CD4-positive, alpha-beta T cell (primary cell): ENCODE measurements around the gene TMEM244. TPM values are rescaled to one million over a fixed set of nuclear protein-coding genes. Genes with fewer than 3 reads are reported as not detected.

Experiments
- ATAC-seq: fragments of 200-7000 bp; cut with Tn5 transposase; one replicate; pipeline ENCODE4 v1.10.0; 2022; ENCODE audit warnings: mild to moderate bottlenecking; ENCODE audit not compliant: poor library complexity
- CTCF ChIA-PET: fragments of 350-600 bp; sonication (Branson Sonifier 250); formaldehyde crosslinking; loops from one replicate; lab custom pipeline; 2021; ENCODE audit warnings: antibody characterized with exemption, inconsistent platforms; lab: Charles Lee
- POLR2A ChIA-PET: fragments of 350-600 bp; sonication (Branson Sonifier 250); formaldehyde crosslinking; loops from one replicate; lab custom pipeline; 2021; ENCODE audit warnings: antibody characterized with exemption, inconsistent platforms; lab: Charles Lee
- DNase-seq, 14 experiments: peaks; one replicate each; pipeline ENCODE4 v3.0.0-alpha.2; 2013 to 2020; ENCODE audit warnings: mixed read lengths in 2 of 14
- H3K27ac ChIP-seq, 2 donors: one replicate each; pipeline versions ENCODE4 v1.5.1 to v1.7.0; 2013; ENCODE audit warnings: low read length in 2 of 2, low read depth in 1 of 2, mild to moderate bottlenecking in 1 of 2
- H3K27me3 ChIP-seq, 2 experiments: 1 replicate in 1 of 2; 2 replicates in 1 of 2; pipeline versions ENCODE4 v1.6.1 to v1.7.0; 2013; ENCODE audit warnings: low read length in 2 of 2, control low read depth in 1 of 2, mild to moderate bottlenecking in 1 of 2, moderate library complexity in 1 of 2; ENCODE audit not compliant: insufficient read depth in 2 of 2, control insufficient read depth in 1 of 2
- H3K36me3 ChIP-seq: one replicate; pipeline ENCODE4 v1.6.1; 2013; ENCODE audit warnings: low read length, control low read depth; ENCODE audit not compliant: insufficient read depth
- H3K4me1 ChIP-seq: one replicate; pipeline ENCODE4 v1.6.1; 2013; ENCODE audit warnings: low read length, control low read depth; ENCODE audit not compliant: insufficient read depth
- H3K4me3 ChIP-seq: one replicate; pipeline ENCODE4 v1.5.1; 2013; ENCODE audit warnings: mild to moderate bottlenecking, low read length, moderate library complexity
- H3K9me3 ChIP-seq, 2 experiments: 1 replicate in 1 of 2; 2 replicates in 1 of 2; pipeline versions ENCODE4 v1.6.1 to v1.7.0; 2013; ENCODE audit warnings: low read length in 2 of 2, mild to moderate bottlenecking in 2 of 2, control low read depth in 1 of 2, moderate library complexity in 1 of 2; ENCODE audit not compliant: control insufficient read depth in 1 of 2, insufficient read depth in 1 of 2
- H3K27ac Mint-ChIP-seq: one replicate; pipeline ENCODE4 v1.8.0; 2020; ENCODE audit warnings: mixed read lengths
- H3K27me3 Mint-ChIP-seq: one replicate; pipeline ENCODE4 v1.8.0; 2021; ENCODE audit warnings: mixed read lengths
- H3K36me3 Mint-ChIP-seq: one replicate; pipeline ENCODE4 v1.8.0; 2021; ENCODE audit warnings: low read depth, mixed read lengths
- H3K4me1 Mint-ChIP-seq: one replicate; pipeline ENCODE4 v1.8.0; 2021; ENCODE audit warnings: low read depth, mixed read lengths
- H3K4me3 Mint-ChIP-seq: one replicate; pipeline ENCODE4 v1.8.0; 2020; ENCODE audit warnings: mild to moderate bottlenecking, mixed read lengths
- H3K9me3 Mint-ChIP-seq: one replicate; pipeline ENCODE4 v1.8.0; 2020; ENCODE audit warnings: mixed read lengths
- intact Hi-C, 2 experiments: fragments of 100-400 bp; cut with DNase I in 1 of 2; cut with micrococcal nuclease in 1 of 2; formaldehyde crosslinking; loops; one replicate each; pipeline versions ENCODE4 v1.15.1 to v1.9.0; 2023 to 2025; cut with DNase I, micrococcal nuclease
- total RNA-seq, 174 experiments: library from RNA in 2 of 174; stranded (reverse) in 2 of 174; gene quantifications; one replicate each; pipeline ENCODE4 v1.2.3 and lab custom pipeline; 2021 to 2026
- TF ChIP-seq, protein P1 (sequence below): fragments of 200-600 bp; IDR thresholded peaks from one replicate; pipeline ENCODE4 v1.8.0; 2022; ENCODE audit warnings: antibody characterized with exemption, mild to moderate bottlenecking

The TMEM244 gene
- total RNA-seq, 2 experiments from 2014 or later: not detected

DNA sequence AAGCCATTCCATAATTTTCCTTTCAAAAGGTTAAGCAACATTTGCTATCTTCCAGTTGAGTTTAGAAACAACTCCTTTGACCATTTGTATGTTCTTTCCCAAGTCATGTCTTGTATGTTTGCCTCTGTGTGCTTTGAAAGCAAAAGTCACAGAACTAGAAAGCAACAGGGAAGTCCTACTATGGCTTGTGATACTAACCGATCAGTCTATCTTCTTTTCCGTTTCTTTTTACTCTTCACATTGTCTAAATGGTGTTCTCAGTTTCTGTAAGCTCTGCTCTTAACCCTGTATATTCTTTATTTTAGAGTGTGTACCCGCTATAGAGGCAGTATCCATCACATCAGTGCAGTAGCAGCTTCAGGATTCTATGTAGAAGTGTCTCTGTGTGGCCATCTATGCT is 32.9 kb downstream of the TMEM244 start:
- DNase-seq (no peak), ATAC-seq (no peak)
- H3K4me3 ChIP-seq: no peak overlapping the region
- no peak overlapping the region for H3K27ac ChIP-seq
- Mint-ChIP-seq H3K4me1 (no peaks in the 10 kb centered on the region), H3K27me3 (no peaks in the 10 kb centered on the region), H3K27ac (no peak overlapping the region), H3K4me3 (no peak overlapping the region), H3K9me3 (no peaks in the 10 kb centered on the region), H3K36me3 (no peaks in the 10 kb centered on the region)
- H3K4me1 ChIP-seq: no peaks in the 10 kb centered on the region
- no peaks in the 10 kb centered on the region for H3K27me3 ChIP-seq
- ChIA-PET POLR2A (no interaction called here), CTCF (no interaction called here)
- no peaks in the 10 kb centered on the region for H3K36me3 ChIP-seq
- H3K9me3 ChIP-seq: no peaks in the 10 kb centered on the region
- TF ChIP-seq, protein P1, sequence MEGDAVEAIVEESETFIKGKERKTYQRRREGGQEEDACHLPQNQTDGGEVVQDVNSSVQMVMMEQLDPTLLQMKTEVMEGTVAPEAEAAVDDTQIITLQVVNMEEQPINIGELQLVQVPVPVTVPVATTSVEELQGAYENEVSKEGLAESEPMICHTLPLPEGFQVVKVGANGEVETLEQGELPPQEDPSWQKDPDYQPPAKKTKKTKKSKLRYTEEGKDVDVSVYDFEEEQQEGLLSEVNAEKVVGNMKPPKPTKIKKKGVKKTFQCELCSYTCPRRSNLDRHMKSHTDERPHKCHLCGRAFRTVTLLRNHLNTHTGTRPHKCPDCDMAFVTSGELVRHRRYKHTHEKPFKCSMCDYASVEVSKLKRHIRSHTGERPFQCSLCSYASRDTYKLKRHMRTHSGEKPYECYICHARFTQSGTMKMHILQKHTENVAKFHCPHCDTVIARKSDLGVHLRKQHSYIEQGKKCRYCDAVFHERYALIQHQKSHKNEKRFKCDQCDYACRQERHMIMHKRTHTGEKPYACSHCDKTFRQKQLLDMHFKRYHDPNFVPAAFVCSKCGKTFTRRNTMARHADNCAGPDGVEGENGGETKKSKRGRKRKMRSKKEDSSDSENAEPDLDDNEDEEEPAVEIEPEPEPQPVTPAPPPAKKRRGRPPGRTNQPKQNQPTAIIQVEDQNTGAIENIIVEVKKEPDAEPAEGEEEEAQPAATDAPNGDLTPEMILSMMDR: no peak
- intact Hi-C loops: no loop called here

- H3K27ac Mint-ChIP-seq: no peak overlapping the region
- no peaks in the 10 kb centered on the region for H3K27me3 ChIP-seq
- H3K9me3 ChIP-seq: no peaks in the 10 kb centered on the region
- POLR2A ChIA-PET: no interaction called here
- H3K9me3 Mint-ChIP-seq: no peaks in the 10 kb centered on the region
- no peaks in the 10 kb centered on the region for H3K4me1 ChIP-seq
- H3K4me3 Mint-ChIP-seq: no peak overlapping the region
- no peaks in the 10 kb centered on the region for H3K4me1 Mint-ChIP-seq
- peaks cover 16% of the 10 kb centered on the region for H3K27me3 Mint-ChIP-seq
- no peaks in the 10 kb centered on the region for H3K36me3 Mint-ChIP-seq
- no peak for DNase-seq
- no peaks in the 10 kb centered on the region for H3K36me3 ChIP-seq
- H3K4me3 ChIP-seq: no peak overlapping the region
- CTCF ChIA-PET: no interaction called here
- intact Hi-C loops: no loop called here
- TF ChIP-seq, protein P1: no peak
- no peak overlapping the region for H3K27ac ChIP-seq
- ATAC-seq: no peak
These were observed 42.9 kb downstream of the TMEM244 start for GRCh38 chr6:129818251-129818650.

- Histone ChIP-seq H3K9me3 (no peaks in the 10 kb centered on the region), H3K36me3 (no peaks in the 10 kb centered on the region), H3K27me3 (no peaks in the 10 kb centered on the region), H3K4me1 (no peaks in the 10 kb centered on the region), H3K27ac (no peak overlapping the region), H3K4me3 (no peak overlapping the region)
- peaks cover 16% of the 10 kb centered on the region for H3K27me3 Mint-ChIP-seq
- TF ChIP-seq, protein P1: no peak
- ATAC-seq (no peak), DNase-seq (no peak)
- ChIA-PET CTCF (no interaction called here), POLR2A (no interaction called here)
- H3K9me3 Mint-ChIP-seq: no peaks in the 10 kb centered on the region
- intact Hi-C loops: no loop called here
- no peak overlapping the region for H3K4me3 Mint-ChIP-seq
- no peaks in the 10 kb centered on the region for H3K4me1 Mint-ChIP-seq
- no peak overlapping the region for H3K27ac Mint-ChIP-seq
- H3K36me3 Mint-ChIP-seq: no peaks in the 10 kb centered on the region
These were observed 43.3 kb downstream of the TMEM244 start for GRCh38 chr6:129817821-129818220.
